Measurements from ENCODE around the gene IL9.

DNA sequence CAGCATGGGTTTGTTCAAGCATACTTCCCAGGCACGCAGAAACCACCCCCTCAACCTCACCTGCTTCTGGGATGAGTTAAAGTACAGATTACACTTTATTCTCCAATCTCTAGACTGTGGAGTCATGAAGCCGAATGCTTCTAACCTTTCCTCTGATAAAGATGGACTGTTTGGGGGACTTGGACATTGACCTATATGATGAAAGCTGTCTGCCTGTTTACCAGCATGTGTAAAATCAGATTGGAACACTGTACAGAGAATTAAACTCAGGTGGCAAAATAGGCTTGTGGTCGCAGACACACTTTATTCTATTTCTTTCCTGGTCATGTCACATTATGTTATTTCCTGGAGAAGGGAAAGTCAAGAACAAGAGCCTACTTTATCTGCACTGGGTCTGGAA, 25.7 kb downstream of the IL9 start:
- TF ChIP-seq, protein P1, sequence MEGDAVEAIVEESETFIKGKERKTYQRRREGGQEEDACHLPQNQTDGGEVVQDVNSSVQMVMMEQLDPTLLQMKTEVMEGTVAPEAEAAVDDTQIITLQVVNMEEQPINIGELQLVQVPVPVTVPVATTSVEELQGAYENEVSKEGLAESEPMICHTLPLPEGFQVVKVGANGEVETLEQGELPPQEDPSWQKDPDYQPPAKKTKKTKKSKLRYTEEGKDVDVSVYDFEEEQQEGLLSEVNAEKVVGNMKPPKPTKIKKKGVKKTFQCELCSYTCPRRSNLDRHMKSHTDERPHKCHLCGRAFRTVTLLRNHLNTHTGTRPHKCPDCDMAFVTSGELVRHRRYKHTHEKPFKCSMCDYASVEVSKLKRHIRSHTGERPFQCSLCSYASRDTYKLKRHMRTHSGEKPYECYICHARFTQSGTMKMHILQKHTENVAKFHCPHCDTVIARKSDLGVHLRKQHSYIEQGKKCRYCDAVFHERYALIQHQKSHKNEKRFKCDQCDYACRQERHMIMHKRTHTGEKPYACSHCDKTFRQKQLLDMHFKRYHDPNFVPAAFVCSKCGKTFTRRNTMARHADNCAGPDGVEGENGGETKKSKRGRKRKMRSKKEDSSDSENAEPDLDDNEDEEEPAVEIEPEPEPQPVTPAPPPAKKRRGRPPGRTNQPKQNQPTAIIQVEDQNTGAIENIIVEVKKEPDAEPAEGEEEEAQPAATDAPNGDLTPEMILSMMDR (IDR thresholded peaks at IDR 0.05) = no peak
- TF ChIP-seq EZH2 (IDR thresholded peaks at IDR 0.05) (no peak), EZH2phosphoT487 (IDR thresholded peaks at IDR 0.05) (no peak)

Measured in neural progenitor cell (in vitro differentiated cells).